HFFc6 (cell line): ENCODE data around the gene SP140. TPM values are rescaled to one million over a fixed set of nuclear protein-coding genes. Genes with fewer than 3 reads are reported as not detected.
A peak's percentile ranks its signal among the peaks of the same experiment; 100 is the strongest.

Source experiments
- DNase-seq: peaks from one replicate; pipeline ENCODE4 v3.0.0-alpha.2; 2018
- H3K27ac Mint-ChIP-seq: 2 replicates; pipeline ENCODE4 v1.8.0; 2020; ENCODE audit warnings: mild to moderate bottlenecking, mixed read lengths
- H3K27me3 Mint-ChIP-seq: 2 replicates; pipeline ENCODE4 v1.8.0; 2021; ENCODE audit warnings: mild to moderate bottlenecking, moderate library complexity, mixed read lengths; ENCODE audit not compliant: insufficient read depth
- H3K36me3 Mint-ChIP-seq: 2 replicates; pipeline ENCODE4 v1.8.0; 2021; ENCODE audit warnings: low read depth, mixed read lengths
- H3K4me1 Mint-ChIP-seq: 2 replicates; pipeline ENCODE4 v1.8.0; 2020; ENCODE audit warnings: low read depth, mixed read lengths
- H3K4me3 Mint-ChIP-seq: 2 replicates; pipeline ENCODE4 v1.8.0; 2020; ENCODE audit warnings: mild to moderate bottlenecking, moderate library complexity, mixed read lengths
- H3K9me3 Mint-ChIP-seq: 2 replicates; pipeline ENCODE4 v1.8.0; 2020; ENCODE audit warnings: mild to moderate bottlenecking, mixed read lengths
- CTCF ChIP-seq: fragments of 200-600 bp; sonication (generic); IDR thresholded peaks from 2 replicates; pipeline ENCODE4 v1.5.0; 2021; ENCODE audit warnings: antibody characterized with exemption, mild to moderate bottlenecking
- total RNA-seq, 6 experiments: library from RNA; stranded (reverse); fragmentation: NEBNext Ultra II Directional; extraction: Animal tissue kit (Norgen Biotek cat#: 25700); gene quantifications; 2 replicates in 1 of 6; 3 replicates in 5 of 6; pipeline ENCODE4 v1.2.3, GENCODE V29; 2021

SP140 gene
- total RNA-seq, 6 experiments from 2014 or later = 0.12 to 1.6 (median 0.69) TPM

GRCh38 chr2:230327418-230328154, 102.0 kb downstream of the SP140 start:
- Mint-ChIP-seq H3K4me3 (peak overlapping the region; percentile 93), H3K27ac (peak overlapping the region; percentile 97), H3K4me1 (peaks cover 63% of the 10 kb centered on the region), H3K36me3 (peaks cover 57% of the 10 kb centered on the region), H3K9me3 (peaks cover 4% of the 10 kb centered on the region; the same call in 1 of the 2 replicates), H3K27me3 (peaks cover 5% of the 10 kb centered on the region; the same call in 1 of the 2 replicates)
- no peak for DNase-seq
- no peak for TF ChIP-seq CTCF

- Mint-ChIP-seq H3K27ac (no peak overlapping the region), H3K9me3 (no peaks in the 10 kb centered on the region), H3K4me3 (peak overlapping the region; percentile 93), H3K4me1 (peaks cover 65% of the 10 kb centered on the region), H3K27me3 (peaks cover 2% of the 10 kb centered on the region; the same call in 1 of the 2 replicates), H3K36me3 (peaks cover 56% of the 10 kb centered on the region)
- TF ChIP-seq CTCF = no peak
- no peak for DNase-seq
These were observed 102.6 kb downstream of the SP140 start for GRCh38 chr2:230328155-230328458.

GRCh38 chr2:230329946-230330605, 104.5 kb downstream of the SP140 start:
- Mint-ChIP-seq H3K27ac (peak overlapping the region; percentile 76), H3K4me3 (peak overlapping the region; percentile 75), H3K4me1 (peaks cover 67% of the 10 kb centered on the region), H3K27me3 (no peaks in the 10 kb centered on the region; the same call in 1 of the 2 replicates), H3K36me3 (peaks cover 71% of the 10 kb centered on the region), H3K9me3 (no peaks in the 10 kb centered on the region)
- DNase-seq = no peak
- TF ChIP-seq CTCF = no peak

GRCh38 chr2:230330725-230331124, 105.2 kb downstream of the SP140 start:
- no peaks in the 10 kb centered on the region; the same call in 1 of the 2 replicates for H3K27me3 Mint-ChIP-seq
- peak overlapping the region; percentile 76 for H3K27ac Mint-ChIP-seq
- peaks cover 77% of the 10 kb centered on the region for H3K36me3 Mint-ChIP-seq
- DNase-seq = peak; percentile 65
- peaks cover 73% of the 10 kb centered on the region for H3K4me1 Mint-ChIP-seq
- no peaks in the 10 kb centered on the region for H3K9me3 Mint-ChIP-seq
- peak overlapping the region; percentile 75 for H3K4me3 Mint-ChIP-seq
- TF ChIP-seq CTCF = no peak

GRCh38 chr2:230335461-230335863, 109.9 kb downstream of the SP140 start:
- Mint-ChIP-seq H3K27me3 (no peaks in the 10 kb centered on the region), H3K27ac (no peak overlapping the region), H3K4me3 (no peak overlapping the region), H3K4me1 (peaks cover 33% of the 10 kb centered on the region), H3K9me3 (no peaks in the 10 kb centered on the region), H3K36me3 (peaks cover 55% of the 10 kb centered on the region)
- no peak for TF ChIP-seq CTCF
- DNase-seq = no peak
